Effector CD4-positive, alpha-beta T cell (primary cell): ENCODE measurements around the gene VSNL1.

Experiments used
- DNase-seq: peaks from one replicate; pipeline ENCODE4 v3.0.0-alpha.2; 2020

VSNL1 gene

DNA sequence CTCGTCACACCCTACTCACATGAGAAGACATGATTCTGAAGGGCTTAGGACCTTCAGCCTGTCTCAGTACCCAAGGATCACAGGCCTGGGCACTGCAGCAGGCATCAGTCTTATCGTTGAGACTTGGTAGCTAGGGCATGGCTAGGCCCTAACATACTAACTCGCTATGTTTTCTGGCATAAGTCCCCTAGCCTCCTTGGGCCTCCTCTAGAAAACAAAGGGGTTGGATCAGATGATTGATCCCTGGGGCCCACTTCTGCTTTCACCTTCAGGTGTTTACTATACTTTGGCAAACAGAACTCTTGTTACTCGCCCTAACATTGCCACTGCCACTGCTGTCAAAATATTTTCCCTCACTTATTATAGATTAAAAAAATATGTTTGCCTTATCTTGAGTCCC is 44.2 kb downstream of the VSNL1 start:
- DNase-seq = no peak

GRCh38 chr2:17587469-17587868 is 47.0 kb downstream of the VSNL1 start:
- no peak for DNase-seq

GRCh38 chr2:17588031-17588430 is 47.5 kb downstream of the VSNL1 start:
- no peak for DNase-seq

- no peak for DNase-seq
Observed at GRCh38 chr2:17589406-17590035, 49.0 kb downstream of the VSNL1 start.

DNA sequence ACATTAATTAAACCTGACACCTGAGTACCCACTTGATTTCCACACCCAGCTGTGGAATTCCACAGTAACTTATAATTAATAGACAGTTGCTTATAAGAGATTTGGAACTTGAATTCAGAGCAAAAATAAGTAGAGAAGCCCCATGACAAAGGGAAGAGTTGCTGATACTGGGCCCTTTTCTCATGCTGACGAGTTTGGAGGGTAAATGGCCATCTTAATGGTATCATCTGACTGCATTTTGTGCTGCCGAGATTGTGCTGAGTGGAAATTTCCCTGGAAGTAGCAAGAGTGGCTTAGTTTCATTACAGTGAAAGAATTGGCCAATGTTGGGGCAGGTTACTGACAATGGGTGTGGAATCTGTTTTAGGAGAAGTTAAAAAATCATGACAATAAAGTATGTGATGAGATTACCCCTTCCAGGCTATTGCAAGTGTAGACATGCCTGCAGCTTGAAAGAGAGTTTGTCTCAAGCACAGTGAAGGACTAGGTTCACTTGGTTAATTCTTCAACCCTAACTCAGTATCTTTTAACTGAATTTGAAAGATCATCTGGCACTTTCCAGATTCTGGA is 49.9 kb downstream of the VSNL1 start:
- no peak for DNase-seq

DNA sequence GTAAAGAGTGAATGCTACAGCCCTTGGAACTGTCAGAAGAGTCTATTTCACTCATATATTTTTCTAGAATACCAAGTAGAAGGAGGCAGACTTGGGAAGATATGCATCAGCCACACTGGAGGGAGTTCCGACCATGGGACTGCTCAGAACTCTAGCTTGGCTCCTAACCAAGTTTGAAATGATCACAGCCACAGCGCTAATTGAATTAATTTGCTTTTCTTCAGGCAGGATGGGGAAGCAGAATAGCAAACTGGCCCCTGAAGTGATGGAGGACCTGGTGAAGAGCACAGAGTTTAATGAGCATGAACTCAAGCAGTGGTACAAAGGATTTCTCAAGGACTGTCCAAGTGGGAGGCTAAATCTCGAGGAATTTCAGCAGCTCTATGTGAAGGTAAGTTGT is 51.4 kb downstream of the VSNL1 start:
- DNase-seq = no peak

- no peak for DNase-seq
Observed at GRCh38 chr2:17592731-17593409, 52.4 kb downstream of the VSNL1 start.

GRCh38 chr2:17593445-17593840 is 52.9 kb downstream of the VSNL1 start:
- DNase-seq = no peak

DNA sequence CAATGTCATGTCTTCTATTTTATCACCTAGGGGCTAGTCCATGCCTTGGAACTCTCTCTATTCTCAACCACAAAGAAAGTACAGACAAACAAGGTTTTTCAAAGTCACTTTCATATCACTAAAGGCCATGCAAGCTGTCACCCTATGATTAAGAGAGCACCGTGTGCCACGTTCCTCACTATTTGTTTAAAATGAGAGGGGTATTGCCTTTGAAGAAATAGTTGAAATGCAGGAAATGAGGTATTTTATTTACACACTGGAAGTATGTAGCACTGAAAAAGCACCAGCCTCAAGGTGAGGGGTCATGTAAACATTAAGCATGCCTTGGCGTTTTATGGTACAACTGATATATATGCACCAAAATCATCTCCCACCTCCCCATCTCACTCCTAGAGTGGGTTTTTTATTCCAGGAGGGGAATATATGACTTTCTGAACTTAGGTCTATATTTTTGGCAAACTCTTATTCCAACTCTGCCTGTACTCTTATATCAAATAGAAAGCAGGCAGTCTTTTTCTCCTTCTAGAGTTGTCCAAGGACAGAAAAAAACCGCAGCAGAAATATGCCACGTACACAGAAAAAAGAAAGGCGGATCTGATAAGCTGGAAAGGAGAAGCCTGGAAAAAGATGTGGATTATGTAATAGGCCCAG is 53.5 kb downstream of the VSNL1 start:
- no peak for DNase-seq

- DNase-seq = no peak
Observed at GRCh38 chr2:17594533-17595401, 54.3 kb downstream of the VSNL1 start.

DNA sequence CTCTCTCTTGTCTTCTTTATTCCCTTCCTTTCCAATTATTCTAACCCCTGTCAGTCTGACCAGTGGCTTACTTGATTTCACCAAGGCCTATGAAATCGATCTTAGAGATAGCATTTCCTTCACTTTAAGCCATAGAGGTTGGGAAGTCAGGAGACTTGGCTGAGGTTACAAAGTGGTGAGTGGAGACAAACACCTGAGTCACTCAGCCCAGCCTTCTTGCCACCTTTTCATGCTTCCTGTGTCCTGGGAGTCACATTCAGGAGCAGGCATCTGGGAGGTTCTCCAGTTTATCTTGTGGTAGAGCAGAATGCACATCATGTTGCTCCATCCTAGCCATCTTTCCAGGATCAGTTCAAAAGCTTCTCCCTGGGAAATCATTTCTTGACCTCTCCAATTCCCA is 59.1 kb downstream of the VSNL1 start:
- no peak for DNase-seq

GRCh38 chr2:17600556-17601204 is 60.2 kb downstream of the VSNL1 start:
- no peak for DNase-seq

DNA sequence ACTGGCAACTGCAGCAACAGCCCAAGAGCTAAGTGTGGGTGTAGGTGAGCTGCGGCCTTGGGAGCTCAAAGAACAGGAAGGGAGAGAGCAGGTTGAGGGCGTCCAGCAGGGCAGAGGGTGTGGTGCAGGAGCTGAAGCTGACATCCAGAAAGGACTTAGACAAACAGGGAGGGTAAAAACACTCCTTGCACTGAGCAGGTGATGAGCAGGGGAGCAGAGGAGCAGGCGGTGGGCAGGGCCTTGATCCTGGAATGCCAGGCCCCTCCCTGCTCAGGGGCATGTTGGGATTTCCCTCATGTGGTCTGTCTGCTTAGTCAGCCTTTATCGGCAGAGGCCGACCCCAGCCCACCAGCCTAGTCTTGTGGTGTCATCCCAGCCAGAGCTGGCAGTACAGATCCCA is 63.6 kb downstream of the VSNL1 start:
- no peak for DNase-seq

GRCh38 chr2:17605696-17606095 is 65.2 kb downstream of the VSNL1 start:
- no peak for DNase-seq

DNA sequence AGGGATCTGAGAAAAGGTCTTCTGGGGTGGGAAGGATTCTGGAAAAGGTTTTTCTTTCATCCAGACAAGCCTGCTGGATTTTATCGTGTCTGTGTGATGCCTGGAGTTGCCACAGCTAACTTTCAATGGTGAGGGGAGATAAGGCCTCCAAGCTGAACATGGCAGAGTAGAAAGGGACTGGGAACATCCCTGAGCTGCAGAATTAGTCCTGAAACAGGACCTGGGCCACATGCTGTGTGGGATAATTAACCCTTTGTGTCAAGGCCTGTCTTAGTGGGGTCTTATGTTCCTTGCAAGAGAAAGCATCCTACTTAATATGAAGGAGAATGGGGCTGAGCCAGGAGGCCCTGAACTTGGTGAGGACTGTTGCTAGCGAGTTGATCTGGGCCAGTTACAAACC is 66.4 kb downstream of the VSNL1 start:
- no peak for DNase-seq

DNA sequence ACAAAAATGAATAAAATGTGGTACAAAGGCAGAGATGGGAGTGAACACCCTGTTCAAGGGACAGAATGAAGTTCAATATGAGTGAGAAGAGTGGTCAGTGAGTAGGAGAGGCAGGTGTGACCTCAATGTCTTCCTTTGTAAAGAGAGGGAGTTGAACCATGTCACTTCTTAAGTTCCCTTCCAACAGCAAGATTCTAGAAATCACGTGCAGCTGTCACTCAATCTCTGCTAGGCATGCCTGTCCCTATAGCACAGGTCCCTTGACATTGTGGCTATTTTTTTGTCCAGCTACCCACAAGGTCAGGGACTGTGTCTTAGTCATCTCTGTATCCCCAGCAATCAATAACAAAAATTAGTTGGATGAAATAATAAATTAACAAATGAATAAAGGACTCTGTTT is 66.9 kb downstream of the VSNL1 start:
- DNase-seq = no peak

- DNase-seq = no peak
Observed at GRCh38 chr2:17608251-17608650, 67.8 kb downstream of the VSNL1 start.

DNA sequence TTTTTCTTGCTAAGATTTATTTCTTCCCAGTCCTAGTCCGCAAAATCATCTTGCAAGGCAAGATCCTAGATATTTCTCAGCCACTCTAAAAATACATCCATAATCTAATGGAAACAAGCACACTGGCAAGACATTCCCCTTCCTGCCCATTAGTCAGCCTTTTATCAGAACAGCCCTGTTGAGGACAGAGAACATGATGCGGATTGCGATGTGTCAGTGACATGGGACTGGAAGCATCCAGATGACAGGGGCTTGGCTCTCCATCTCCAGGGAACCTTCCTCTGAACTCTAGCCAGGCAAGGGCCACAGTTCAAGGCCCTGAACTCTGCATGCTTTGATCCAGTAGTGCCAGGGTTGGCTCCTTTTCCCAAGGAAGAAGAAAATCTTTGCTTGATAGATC is 70.0 kb downstream of the VSNL1 start:
- no peak for DNase-seq

DNA sequence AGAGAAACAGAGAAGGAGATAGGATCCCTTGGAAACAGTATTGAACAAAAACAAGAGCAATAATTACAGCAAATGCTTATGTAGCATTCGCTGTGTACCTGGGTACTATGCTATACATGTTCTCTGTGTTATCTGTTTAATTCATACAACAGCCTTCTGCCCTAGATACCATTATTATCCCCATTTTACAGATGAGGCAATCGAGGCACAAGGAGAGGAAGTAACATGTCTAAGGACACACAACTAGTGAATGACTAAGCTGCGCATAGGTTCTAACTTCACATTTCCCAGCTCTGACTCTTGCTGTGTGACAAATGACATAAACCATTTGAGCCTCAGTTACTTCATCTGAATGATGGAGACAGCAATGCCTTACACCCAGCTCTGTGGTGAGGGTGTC is 70.5 kb downstream of the VSNL1 start:
- no peak for DNase-seq

GRCh38 chr2:17614174-17614930 is 73.9 kb downstream of the VSNL1 start:
- DNase-seq = no peak

- DNase-seq = no peak
Observed at GRCh38 chr2:17615147-17615546, 74.7 kb downstream of the VSNL1 start.
